Astrocyte (in vitro differentiated cells and primary cell): ENCODE data around the gene SLC29A3. TPM values are rescaled to one million over a fixed set of nuclear protein-coding genes. Genes with fewer than 3 reads are reported as not detected.

Source experiments
- DNase-seq: peaks from one replicate; pipeline ENCODE4 v3.0.0-alpha.2; 2010; ENCODE audit warnings: low read depth
- FAIRE-seq: peaks from 2 replicates; lab custom pipeline; 2011; peaks lifted over from hg19 to GRCh38; lab: Jason Lieb, UNC
- H2AFZ ChIP-seq: 2 replicates; pipeline ENCODE4 v1.6.0; 2012; ENCODE audit warnings: low read depth, low read length, inconsistent platforms
- H3K27ac ChIP-seq: 2 replicates; pipeline ENCODE4 v1.5.1; 2011; ENCODE audit warnings: low read depth, low read length, inconsistent platforms
- H3K27me3 ChIP-seq: 2 replicates; pipeline ENCODE4 v1.6.0; 2011; ENCODE audit warnings: low read length, inconsistent platforms; ENCODE audit not compliant: insufficient read depth
- H3K36me3 ChIP-seq: 2 replicates; pipeline ENCODE4 v1.5.1; 2011; ENCODE audit warnings: low read length, inconsistent platforms; ENCODE audit not compliant: insufficient read depth
- H3K4me1 ChIP-seq: 2 replicates; pipeline ENCODE4 v1.5.1; 2011; ENCODE audit warnings: low read length, inconsistent platforms; ENCODE audit not compliant: insufficient read depth
- H3K4me2 ChIP-seq: 2 replicates; pipeline ENCODE4 v1.6.0; 2012; ENCODE audit warnings: low read length, inconsistent platforms
- H3K4me3 ChIP-seq: 2 replicates; pipeline ENCODE4 v1.5.1; 2011; ENCODE audit warnings: low read depth, mild to moderate bottlenecking, low read length, inconsistent platforms; ENCODE audit not compliant: insufficient read depth
- H3K79me2 ChIP-seq: 2 replicates; pipeline ENCODE4 v1.6.0; 2012; ENCODE audit warnings: mild to moderate bottlenecking, low read length, inconsistent platforms; ENCODE audit not compliant: insufficient read depth
- H3K9ac ChIP-seq: 2 replicates; pipeline ENCODE4 v1.6.0; 2012; ENCODE audit warnings: mild to moderate bottlenecking, low read length, inconsistent platforms
- H3K9me3 ChIP-seq: 2 replicates; pipeline ENCODE4 v1.5.1; 2012; ENCODE audit warnings: low read depth, mild to moderate bottlenecking, low read length, inconsistent platforms; ENCODE audit not compliant: insufficient read depth
- H4K20me1 ChIP-seq: 2 replicates; pipeline ENCODE4 v1.6.0; 2012; ENCODE audit warnings: low read length, inconsistent platforms; ENCODE audit not compliant: insufficient read depth
- H3K27ac Mint-ChIP-seq: one replicate; pipeline ENCODE4 v1.8.0; 2021; ENCODE audit warnings: mild to moderate bottlenecking, mixed read lengths; ENCODE audit not compliant: unreplicated experiment
- H3K27me3 Mint-ChIP-seq: one replicate; pipeline ENCODE4 v1.8.0; 2021; ENCODE audit warnings: low read depth, mixed read lengths; ENCODE audit not compliant: unreplicated experiment
- H3K36me3 Mint-ChIP-seq: one replicate; pipeline ENCODE4 v1.8.0; 2021; ENCODE audit warnings: low read depth, mixed read lengths; ENCODE audit not compliant: unreplicated experiment
- H3K4me1 Mint-ChIP-seq: one replicate; pipeline ENCODE4 v1.8.0; 2021; ENCODE audit warnings: low read depth, mixed read lengths; ENCODE audit not compliant: unreplicated experiment
- H3K4me3 Mint-ChIP-seq: one replicate; pipeline ENCODE4 v1.8.0; 2021; ENCODE audit warnings: mild to moderate bottlenecking, moderate library complexity, mixed read lengths; ENCODE audit not compliant: unreplicated experiment
- H3K9me3 Mint-ChIP-seq: one replicate; pipeline ENCODE4 v1.8.0; 2021; ENCODE audit warnings: mild to moderate bottlenecking, mixed read lengths; ENCODE audit not compliant: unreplicated experiment
- CTCF ChIP-seq: IDR thresholded peaks from 2 replicates; pipeline ENCODE4 v1.5.1; 2011; ENCODE audit warnings: low read depth, mild to moderate bottlenecking, inconsistent platforms, low read length, moderate library complexity; ENCODE audit not compliant: insufficient read depth
- EZH2 ChIP-seq: IDR thresholded peaks from 2 replicates; pipeline ENCODE4 v1.6.1; 2012; ENCODE audit warnings: mild to moderate bottlenecking, low read length, inconsistent platforms; ENCODE audit not compliant: insufficient read depth
- total RNA-seq: library from RNA; stranded (reverse); gene quantifications from 2 replicates; pipeline ENCODE4 v1.2.1, GENCODE V29; 2021

Gene SLC29A3
- total RNA-seq, 1 donor from 2014 or later, result 3.4 TPM

- no peak for DNase-seq
- H3K36me3 ChIP-seq, result no peaks in the 10 kb centered on the region
- peaks cover 3% of the 10 kb centered on the region for H3K4me1 Mint-ChIP-seq
- no peak overlapping the region for H3K4me3 ChIP-seq
- no peak overlapping the region for H3K4me2 ChIP-seq
- FAIRE-seq, result no peak
- no peak for TF ChIP-seq CTCF
- TF ChIP-seq EZH2, result no peak
- no peak overlapping the region for H3K4me3 Mint-ChIP-seq
- H3K4me1 ChIP-seq, result no peaks in the 10 kb centered on the region
- H3K9me3 Mint-ChIP-seq, result no peaks in the 10 kb centered on the region
- H3K79me2 ChIP-seq, result no peaks in the 10 kb centered on the region
- H4K20me1 ChIP-seq, result peaks cover 9% of the 10 kb centered on the region
- H2AFZ ChIP-seq, result no peak overlapping the region
- H3K27me3 Mint-ChIP-seq, result peaks cover 30% of the 10 kb centered on the region
- H3K9me3 ChIP-seq, result no peaks in the 10 kb centered on the region
- H3K27me3 ChIP-seq, result peaks cover 12% of the 10 kb centered on the region
- H3K9ac ChIP-seq, result no peak overlapping the region
- H3K27ac Mint-ChIP-seq, result no peak overlapping the region
- H3K36me3 Mint-ChIP-seq, result peaks cover 3% of the 10 kb centered on the region
- H3K27ac ChIP-seq, result no peak overlapping the region
Observed at GRCh38 chr10:71307469-71308085, 11.5 kb upstream of the SLC29A3 start.

- TF ChIP-seq CTCF, result no peak
- H3K4me2 ChIP-seq, result no peak overlapping the region
- Mint-ChIP-seq H3K9me3 (no peaks in the 10 kb centered on the region), H3K27ac (no peak overlapping the region), H3K4me1 (peaks cover 3% of the 10 kb centered on the region), H3K27me3 (peaks cover 37% of the 10 kb centered on the region), H3K36me3 (peaks cover 3% of the 10 kb centered on the region), H3K4me3 (no peak overlapping the region)
- peaks cover 5% of the 10 kb centered on the region for H4K20me1 ChIP-seq
- H3K4me1 ChIP-seq, result peaks cover 1% of the 10 kb centered on the region
- H3K36me3 ChIP-seq, result no peaks in the 10 kb centered on the region
- no peak overlapping the region for H3K9ac ChIP-seq
- no peak overlapping the region for H2AFZ ChIP-seq
- H3K4me3 ChIP-seq, result no peak overlapping the region
- FAIRE-seq (no peak), DNase-seq (no peak)
- H3K79me2 ChIP-seq, result no peaks in the 10 kb centered on the region
- no peaks in the 10 kb centered on the region for H3K9me3 ChIP-seq
- H3K27me3 ChIP-seq, result peaks cover 12% of the 10 kb centered on the region
- H3K27ac ChIP-seq, result no peak overlapping the region
Observed at GRCh38 chr10:71308244-71308643, 10.8 kb upstream of the SLC29A3 start.

GRCh38 chr10:71308985-71309384, 10.1 kb upstream of the SLC29A3 start:
- Histone ChIP-seq H4K20me1 (no peaks in the 10 kb centered on the region), H2AFZ (no peak overlapping the region), H3K4me2 (no peak overlapping the region), H3K79me2 (no peaks in the 10 kb centered on the region), H3K9me3 (no peaks in the 10 kb centered on the region), H3K27ac (no peak overlapping the region), H3K27me3 (peaks cover 12% of the 10 kb centered on the region), H3K4me3 (no peak overlapping the region), H3K9ac (no peak overlapping the region), H3K4me1 (peaks cover 4% of the 10 kb centered on the region), H3K36me3 (no peaks in the 10 kb centered on the region)
- H3K4me3 Mint-ChIP-seq, result no peak overlapping the region
- H3K36me3 Mint-ChIP-seq, result peaks cover 3% of the 10 kb centered on the region
- no peaks in the 10 kb centered on the region for H3K9me3 Mint-ChIP-seq
- no peak for DNase-seq
- TF ChIP-seq EZH2 (no peak), CTCF (no peak)
- peaks cover 3% of the 10 kb centered on the region for H3K4me1 Mint-ChIP-seq
- no peak for FAIRE-seq
- H3K27me3 Mint-ChIP-seq, result peaks cover 39% of the 10 kb centered on the region
- H3K27ac Mint-ChIP-seq, result no peak overlapping the region
